ENCODE results near the gene UBAC1. TPM values are rescaled to one million over a fixed set of nuclear protein-coding genes. Genes with fewer than 3 reads are reported as not detected.

UBAC1 gene
- total and polyA plus RNA-seq, 9 of the 15 experiments (the other 6 are each of a cell fraction or from before 2014, with no cell fraction given) = 94.0 to 399 (median 228) TPM

- TF ChIP-seq ATF3 (IDR thresholded peaks at IDR 0.05) (no peak), ATF3 (CRISPR knock-in tag; conservative IDR thresholded peaks at IDR 0.05) (0 out of 2 replicates have a peak, but pooled peaks have one; percentile 47), HMBOX1 (IDR thresholded peaks at IDR 0.05) (no peak), ZNF133 (CRISPR knock-in tag; IDR thresholded peaks at IDR 0.05) (no peak), CTCF (IDR thresholded peaks at IDR 0.05 in 2 of 3, conservative IDR thresholded peaks at IDR 0.05 in 1 of 3; ENCODE audit: insufficient read depth in 2 of 3, low read depth in 1 of 3, low read length in 3 of 3) (no peak), VEZF1 (CRISPR knock-in tag; IDR thresholded peaks at IDR 0.05) (peak; percentile 47; the same call in 1 of the 2 replicates), HOXB6 (CRISPR knock-in tag; IDR thresholded peaks at IDR 0.05; ENCODE audit: borderline replicate concordance) (no peak), MIER1 (IDR thresholded peaks at IDR 0.05; ENCODE audit: low read depth) (peak; percentile 99), KLF13 (tag; IDR thresholded peaks at IDR 0.05; ENCODE audit: borderline replicate concordance, low read depth) (peak; percentile 94), USF1 (CRISPR knock-in tag; IDR thresholded peaks at IDR 0.05) (no peak), HNRNPUL1 (IDR thresholded peaks at IDR 0.05; ENCODE audit: low read length) (no peak), FOS (IDR thresholded peaks at IDR 0.05; ENCODE audit: extremely low read depth, insufficient read length) (no peak), DIDO1 (tag; IDR thresholded peaks at IDR 0.05; ENCODE audit: low read depth) (no peak), ZNF830 (CRISPR knock-in tag; IDR thresholded peaks at IDR 0.05) (no peak), CC2D1A (IDR thresholded peaks at IDR 0.05) (no peak), ZNF668 (CRISPR knock-in tag; IDR thresholded peaks at IDR 0.05) (0 out of 2 replicates have a peak, but pooled peaks have one; percentile 17), ZNF253 (CRISPR knock-in tag; conservative IDR thresholded peaks at IDR 0.05) (no peak), ZNF449 (CRISPR knock-in tag; IDR thresholded peaks at IDR 0.05) (no peak)
These were observed 10.7 kb upstream of the UBAC1 start (continued) for GRCh38 chr9:135971892-135972291.
